IMR-90 (cell line): ENCODE measurements around the gene UNC5B.

Experiments used
- CTCF ChIP-seq: conservative IDR thresholded peaks from 2 replicates; pipeline ENCODE4 v1.5.1; 2012; ENCODE audit warnings: mild to moderate bottlenecking, low read depth, low read length, improper control_type of control experiment
- MAFK ChIP-seq: IDR thresholded peaks from 2 replicates; pipeline ENCODE4 v1.6.1; 2012; ENCODE audit warnings: low read depth, low read length, improper control_type of control experiment
- MXI1 ChIP-seq: IDR thresholded peaks from 2 replicates; pipeline ENCODE4 v1.6.1; 2012; ENCODE audit warnings: low read depth, mild to moderate bottlenecking, low read length, moderate library complexity, borderline replicate concordance

GRCh38 chr10:71237843-71238623 lies 25.7 kb downstream of the UNC5B start:
- no peak for TF ChIP-seq CTCF
- no peak for TF ChIP-seq MAFK
- TF ChIP-seq MXI1: no peak
